Ovary (tissue), 3 donors: ENCODE results near the gene C11orf97.

ENCODE experiments used
- CTCF ChIP-seq, 3 donors: fragments of 450-650 bp in 2 of 3; fragments of 200-600 bp in 1 of 3; IDR thresholded peaks; one replicate each; pipeline versions ENCODE4 v1.5.1 to v1.8.0; 2016 to 2022; ENCODE audit warnings: antibody characterized with exemption in 3 of 3, mild to moderate bottlenecking in 1 of 3
- EP300 ChIP-seq: sonication (generic); formaldehyde crosslinking; IDR thresholded peaks from one replicate; pipeline ENCODE4 v1.6.1; 2017; ENCODE audit warnings: antibody characterized with exemption
- POLR2A ChIP-seq: fragments of 450-650 bp; IDR thresholded peaks from one replicate; pipeline ENCODE4 v1.6.1; 2017; ENCODE audit warnings: antibody characterized with exemption, mild to moderate bottlenecking, moderate library complexity
- donor health status: DM: no; HTN: no; CAD: no.

GRCh38 chr11:94532211-94532610 is 19.9 kb downstream of the C11orf97 start:
- TF ChIP-seq CTCF (IDR thresholded peaks at IDR 0.05), result no peak
- TF ChIP-seq POLR2A, result no peak
- TF ChIP-seq EP300, result no peak
